NOMO-1 treated with dmso at 0.1 percent for 144 hours (cell line): ENCODE results near the gene FOXE3.
A peak's percentile ranks its signal among the peaks of the same experiment; 100 is the strongest.

Experiments used
- DNase-seq: peaks from one replicate; lab custom pipeline; 2025; ENCODE audit not compliant: unreplicated experiment; lab: John Stamatoyannopoulos, UW

FOXE3 gene

GRCh38 chr1:47415728-47416318 is at the start of gene FOXE3:
TSS of gene FOXE3 (plus strand) at chr1:47416285. CDS start at chr1:47416316, 31 bp downstream.
- DNase-seq: no peak

GRCh38 chr1:47367651-47368050 is 48.4 kb upstream of the FOXE3 start:
- DNase-seq: no peak

GRCh38 chr1:47371016-47371517 is 45.0 kb upstream of the FOXE3 start:
- no peak for DNase-seq

DNA sequence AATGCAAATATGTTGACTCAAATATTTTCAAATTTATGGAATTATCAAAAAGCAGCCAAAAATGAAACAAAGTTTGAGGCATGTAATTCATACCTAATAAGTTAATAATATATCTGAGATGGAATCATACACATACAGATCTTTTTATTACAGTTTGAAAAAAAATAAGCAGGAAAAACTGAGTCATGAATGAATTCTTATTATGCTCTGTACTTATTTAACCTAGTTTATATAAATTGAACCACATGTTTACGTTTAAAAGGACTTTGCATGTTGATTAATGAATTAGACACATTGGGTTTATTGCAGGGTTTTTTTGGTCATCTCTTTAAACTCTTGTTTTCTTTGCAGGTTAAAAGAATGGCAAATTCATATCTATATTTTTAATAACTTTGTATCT is 41.6 kb upstream of the FOXE3 start:
- no peak for DNase-seq

DNA sequence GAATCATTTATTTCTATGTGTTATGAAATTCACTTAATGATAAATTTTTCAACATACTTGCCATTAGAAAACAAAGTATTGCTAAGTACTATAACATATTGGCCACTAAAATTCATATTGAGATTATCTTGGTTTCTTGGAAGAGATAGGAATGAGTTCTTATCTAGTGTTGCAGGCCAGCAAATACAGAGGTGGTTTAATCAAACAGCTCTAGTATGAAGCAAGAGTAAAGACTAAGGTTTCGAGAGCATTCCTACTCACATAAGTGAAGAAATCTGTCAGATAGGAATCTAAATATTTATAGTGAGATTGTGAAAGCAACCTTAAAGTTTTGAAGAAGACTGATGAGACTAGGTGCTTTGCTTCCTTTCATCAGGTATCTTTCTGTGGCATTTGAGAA is 37.9 kb upstream of the FOXE3 start:
- no peak for DNase-seq

DNA sequence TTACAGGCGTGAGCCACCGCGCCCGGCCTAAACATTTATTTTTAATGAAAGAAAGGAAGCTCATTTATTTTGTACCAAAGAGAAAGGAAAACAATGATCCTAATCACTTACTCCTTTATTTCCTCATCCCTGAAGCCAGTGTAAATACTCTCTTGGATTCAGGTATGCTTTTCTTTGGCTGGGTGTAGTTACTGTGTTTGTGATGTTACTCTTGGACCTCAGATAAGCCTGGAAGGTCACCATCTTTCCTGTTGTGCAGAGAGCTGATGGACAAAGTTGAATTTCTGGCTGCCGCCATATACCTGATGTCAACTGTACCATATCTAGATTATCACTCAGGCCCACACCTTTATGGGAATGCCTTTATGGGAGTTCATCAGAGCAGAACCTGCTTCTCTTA is 35.4 kb upstream of the FOXE3 start:
- no peak for DNase-seq

DNA sequence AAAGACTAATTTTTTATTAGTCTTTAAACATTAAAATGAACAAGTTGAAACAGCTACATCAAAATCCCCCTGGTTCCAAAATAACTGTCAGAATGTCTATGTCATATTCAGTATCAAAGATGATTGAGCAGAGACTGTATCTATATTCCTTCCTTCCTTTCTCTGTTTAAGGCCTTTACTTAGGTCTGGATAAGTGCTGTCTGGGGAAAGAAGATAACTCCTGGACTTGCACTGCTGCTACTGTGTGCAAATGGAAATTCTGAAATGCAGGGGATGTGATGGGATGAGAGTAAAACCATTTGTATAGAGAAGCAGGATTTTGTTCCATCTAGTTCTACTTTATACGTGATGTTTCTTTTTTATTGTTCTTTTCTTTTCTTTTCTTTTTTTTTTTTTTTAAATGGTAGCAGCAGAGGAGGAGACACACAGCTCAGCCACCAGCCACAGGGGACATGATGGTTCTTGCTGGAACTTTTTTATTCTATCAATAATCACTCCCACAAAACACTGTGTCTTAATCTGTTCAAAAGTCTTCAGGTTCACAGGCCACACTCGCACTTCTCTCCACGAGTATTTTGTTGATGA is 33.6 kb upstream of the FOXE3 start:
- DNase-seq: no peak

- DNase-seq: no peak
These were observed 32.0 kb upstream of the FOXE3 start for GRCh38 chr1:47384083-47384482.

- no peak for DNase-seq
These were observed 31.1 kb upstream of the FOXE3 start for GRCh38 chr1:47385020-47385419.

DNA sequence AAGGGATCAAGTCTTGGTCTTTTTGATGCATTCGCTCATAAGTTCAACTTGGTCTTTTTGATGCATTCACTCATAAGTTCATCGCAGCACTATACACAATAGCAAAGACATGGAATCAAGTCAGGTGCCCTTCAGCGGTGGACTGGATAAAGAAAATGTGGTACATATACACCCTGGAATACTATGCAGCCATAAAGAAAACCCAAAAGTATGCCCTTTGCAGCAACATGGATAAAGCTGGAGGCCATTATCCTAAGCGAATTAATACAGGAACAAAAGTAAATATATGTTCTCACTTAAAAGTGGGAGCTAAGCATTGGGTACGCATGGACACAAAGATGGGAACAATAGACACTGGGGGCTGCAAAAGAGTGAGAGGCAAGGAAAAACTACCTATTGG is 29.8 kb upstream of the FOXE3 start:
- no peak for DNase-seq

GRCh38 chr1:47388030-47388890 is 27.8 kb upstream of the FOXE3 start:
- no peak for DNase-seq

DNA sequence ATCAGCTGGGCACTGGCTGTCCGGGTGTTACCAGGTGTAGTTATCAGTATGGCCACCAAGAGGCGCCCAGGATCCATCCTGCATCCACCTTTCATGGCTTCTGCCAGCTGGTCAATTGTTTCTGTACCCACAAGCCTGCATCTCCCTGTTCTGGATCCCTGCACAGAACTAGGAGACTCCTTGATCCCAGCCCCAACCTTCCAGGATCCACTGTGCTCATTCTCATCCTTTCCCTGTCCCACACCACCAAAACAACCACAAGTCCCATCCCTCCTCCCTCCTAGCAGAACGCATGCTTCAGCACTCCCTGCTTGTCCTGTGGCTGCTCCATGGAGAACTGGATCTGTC is 27.2 kb upstream of the FOXE3 start:
- peak; percentile 9 for DNase-seq

- DNase-seq: no peak
These were observed 26.4 kb upstream of the FOXE3 start for GRCh38 chr1:47389731-47390130.

DNA sequence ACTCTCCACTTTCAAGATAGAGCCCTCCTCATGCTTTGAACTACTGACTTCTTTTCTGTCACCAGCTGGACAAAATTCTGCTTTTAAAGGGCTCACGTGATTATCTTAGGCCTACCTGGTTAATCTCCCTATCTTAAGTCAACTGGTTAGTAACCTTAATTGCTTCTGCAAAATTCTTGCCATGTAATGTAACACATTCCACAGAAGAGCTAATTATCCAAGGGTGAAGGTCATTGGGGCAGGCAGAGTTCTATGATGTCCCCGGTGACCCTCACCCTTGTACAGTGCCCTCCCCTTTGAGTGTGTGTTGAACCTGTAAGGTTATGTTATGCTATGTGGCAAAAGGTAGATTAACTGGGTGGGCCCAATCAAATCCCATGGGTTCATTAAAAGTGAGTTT is 25.2 kb upstream of the FOXE3 start:
- no peak for DNase-seq

GRCh38 chr1:47393141-47393540 is 22.9 kb upstream of the FOXE3 start:
- DNase-seq: no peak

GRCh38 chr1:47395433-47395832 is 20.7 kb upstream of the FOXE3 start:
- DNase-seq: no peak

GRCh38 chr1:47396671-47397196 is 19.4 kb upstream of the FOXE3 start:
- DNase-seq: no peak

GRCh38 chr1:47399138-47399845 is 16.8 kb upstream of the FOXE3 start:
- DNase-seq: no peak

DNA sequence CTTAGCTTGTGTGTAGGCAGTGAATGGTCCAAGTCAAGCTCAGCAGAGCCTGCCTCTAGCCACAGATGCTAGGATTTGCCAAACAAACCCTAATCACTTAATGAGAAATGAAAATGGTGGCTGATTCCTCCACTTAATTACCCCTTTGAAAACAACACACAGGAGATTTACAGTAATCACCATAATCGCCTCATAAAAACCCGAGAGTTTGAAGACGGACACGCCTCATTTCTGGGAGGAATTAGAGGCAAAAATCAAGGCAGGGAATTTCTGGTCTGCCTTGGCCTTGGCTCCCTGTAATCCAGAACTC is 16.3 kb upstream of the FOXE3 start:
- DNase-seq: no peak

GRCh38 chr1:47401761-47402160 is 14.3 kb upstream of the FOXE3 start:
- DNase-seq: no peak

- DNase-seq: no peak
These were observed 13.5 kb upstream of the FOXE3 start for GRCh38 chr1:47402591-47402990.
